GM18951 (cell line): ENCODE measurements around the gene ZNF407.
"Not testable (repeated sequence)": the region's sequence is repeated elsewhere in the genome, so short reads cannot be mapped to it uniquely, and the experiment has no call there.

Source experiments
- POLR2A ChIP-seq: IDR thresholded peaks from 4 replicates; pipeline ENCODE4 v1.6.1; 2011; ENCODE audit warnings: mild to moderate bottlenecking; ENCODE audit not compliant: insufficient read length, insufficient read depth; ENCODE audit errors: extremely low read depth
- in situ Hi-C: fragments of 300-500 bp; cut with MboI; formaldehyde crosslinking; loops from one replicate; pipeline ENCODE4 v1.12.0; 2022; ENCODE audit warnings: low sequenced_read_pairs, mixed read lengths, inconsistent platforms; ENCODE audit not compliant: unreplicated experiment

The ZNF407 gene

DNA sequence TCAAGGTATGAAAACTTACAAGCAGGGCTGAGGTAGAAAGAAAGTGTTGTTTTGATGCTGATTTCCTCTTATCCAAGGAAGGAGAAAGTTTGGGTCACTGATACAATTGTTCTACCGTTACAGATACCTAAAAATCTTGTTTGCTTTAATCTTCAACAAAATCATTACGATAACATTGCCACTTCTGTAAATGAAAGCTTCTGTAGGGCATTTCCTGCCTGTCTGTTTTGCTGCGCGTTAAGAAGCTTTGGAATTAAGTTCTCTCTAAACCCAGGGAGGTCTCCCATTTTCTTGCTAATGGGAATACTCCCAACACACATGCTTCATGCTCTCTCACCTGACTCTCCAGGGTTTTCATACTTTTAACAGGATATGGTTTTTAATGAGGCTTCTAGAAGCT is 352.8 kb downstream of the ZNF407 start:
- in situ Hi-C loops, result no loop called here
- TF ChIP-seq POLR2A, result no peak

DNA sequence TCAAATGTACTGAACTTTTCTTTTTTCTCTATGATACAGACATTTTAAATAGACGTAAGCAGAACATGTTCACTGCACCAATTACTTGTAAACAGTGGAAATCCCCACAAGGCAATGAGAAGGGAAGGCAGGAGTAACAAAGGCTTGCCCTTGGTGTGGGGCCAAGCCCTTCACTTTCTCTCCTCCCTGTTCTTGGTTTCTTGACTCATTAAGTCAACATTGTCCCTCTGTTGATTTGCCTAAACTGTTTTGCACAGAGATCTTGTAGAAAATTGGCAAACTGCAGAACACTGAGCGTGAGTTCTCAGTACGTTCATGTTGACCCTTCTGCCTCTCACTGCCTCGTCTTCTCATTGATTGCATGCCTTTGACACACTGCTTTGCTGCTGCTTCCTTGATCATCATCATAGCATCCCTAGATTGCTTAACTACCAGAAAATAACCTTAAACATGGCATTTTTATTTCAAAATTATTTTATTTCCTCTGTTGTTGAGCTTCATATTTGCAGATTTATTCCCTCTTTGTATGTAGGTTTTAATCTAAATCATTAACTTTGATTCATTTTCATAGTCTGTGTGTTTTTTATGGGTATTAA is 353.6 kb downstream of the ZNF407 start:
- in situ Hi-C loops, result no loop called here
- no peak for TF ChIP-seq POLR2A

DNA sequence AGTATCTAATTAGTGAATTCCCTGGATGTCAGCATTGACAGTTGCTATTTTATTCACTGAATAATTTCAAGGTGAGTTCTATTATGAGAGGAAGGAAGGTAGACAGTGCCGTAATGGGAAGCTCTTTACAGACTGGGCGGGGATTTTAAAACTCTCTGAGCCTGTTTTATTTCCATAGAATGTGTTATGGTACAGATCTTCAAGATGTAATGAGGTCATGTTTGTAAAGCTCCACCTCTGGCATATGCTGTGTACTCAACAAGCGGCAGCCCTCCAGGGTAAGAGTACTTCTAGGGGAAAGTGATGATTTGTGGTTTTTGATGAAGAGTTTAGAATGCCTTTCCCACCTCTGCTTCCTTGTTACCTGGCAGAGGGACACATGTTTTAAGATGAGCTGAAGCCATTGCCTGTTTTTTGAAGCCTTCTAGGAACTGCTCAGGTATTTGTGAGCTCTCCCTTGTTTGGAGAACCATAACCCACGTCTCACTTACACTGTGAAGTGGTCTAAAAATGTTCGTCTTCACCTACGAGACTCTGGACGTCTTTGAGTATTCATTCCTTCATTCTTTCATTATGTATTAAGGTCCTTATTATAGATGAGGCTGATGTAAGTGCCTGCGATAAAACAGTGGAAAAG is 360.0 kb downstream of the ZNF407 start:
- no peak for TF ChIP-seq POLR2A
- in situ Hi-C loops, result no loop called here

DNA sequence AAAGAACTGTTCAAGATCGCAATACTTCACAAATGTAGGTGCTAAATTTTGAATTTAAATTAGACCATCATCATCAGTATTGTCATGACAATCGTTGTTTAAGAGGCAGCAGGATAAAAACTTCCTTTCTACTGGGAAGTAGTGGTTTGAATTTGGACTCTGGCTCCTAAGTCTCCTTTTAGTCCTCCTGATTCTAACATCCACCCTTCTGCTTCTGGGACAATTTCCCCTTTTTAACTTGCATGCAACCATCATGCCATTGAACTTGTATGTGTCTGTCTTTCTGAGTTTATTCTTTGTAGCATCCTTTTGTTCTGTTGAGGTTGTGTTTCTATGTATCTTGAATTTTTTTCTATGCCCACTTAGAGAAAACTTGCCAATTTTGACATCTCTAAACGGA is 361.5 kb downstream of the ZNF407 start:
- in situ Hi-C loops, result no loop called here
- TF ChIP-seq POLR2A, result no peak

DNA sequence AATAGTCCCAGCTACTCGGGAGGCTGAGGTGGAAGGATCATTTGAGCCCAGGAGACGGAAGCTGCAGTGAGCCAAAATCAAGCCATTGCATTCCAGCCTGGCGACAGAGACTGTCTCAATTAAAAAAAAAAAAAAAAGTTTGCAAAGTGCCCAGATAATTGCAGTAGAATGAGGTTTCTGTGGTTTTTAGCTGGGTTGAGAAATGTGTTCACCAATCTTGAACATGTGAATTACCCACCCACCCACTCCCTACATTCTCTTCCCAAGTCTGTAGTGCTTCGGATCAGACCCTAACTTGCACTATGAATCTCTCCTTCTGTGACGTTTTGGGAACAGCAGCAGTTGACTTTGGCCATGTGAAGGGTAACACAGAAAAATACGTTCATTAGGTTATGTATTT is 363.9 kb downstream of the ZNF407 start:
- no peak for TF ChIP-seq POLR2A
- in situ Hi-C loops, result no loop called here

DNA sequence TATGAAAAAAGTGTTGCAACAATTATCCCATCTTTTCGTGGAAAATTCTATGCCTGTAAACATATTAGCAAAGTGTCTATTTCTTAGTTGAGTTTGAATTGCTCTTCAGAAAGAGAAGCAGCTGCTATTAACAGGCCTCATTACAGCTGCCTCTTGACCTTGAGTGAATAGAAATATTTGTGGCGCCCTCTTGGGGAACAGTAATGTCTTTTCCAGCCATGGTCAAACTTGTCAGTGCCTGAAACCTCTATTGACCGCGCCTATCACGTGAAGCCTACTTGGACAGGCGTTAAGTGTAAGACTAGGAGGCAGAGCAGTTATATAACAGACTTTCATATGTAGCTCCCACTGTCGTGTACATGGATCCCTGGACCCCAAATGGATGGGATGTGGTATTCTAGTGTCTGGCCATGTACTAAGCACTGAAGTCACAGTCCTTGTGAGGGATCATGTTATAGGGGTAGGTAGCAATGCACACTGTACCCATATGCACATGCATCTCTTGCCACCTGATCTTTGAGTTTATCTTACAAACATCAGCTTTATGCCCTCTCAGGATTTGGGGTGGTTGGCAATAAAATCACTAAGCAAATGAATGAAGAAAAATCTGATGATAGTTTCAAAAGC is 366.3 kb downstream of the ZNF407 start:
- in situ Hi-C loops, result no loop called here
- TF ChIP-seq POLR2A, result no peak

DNA sequence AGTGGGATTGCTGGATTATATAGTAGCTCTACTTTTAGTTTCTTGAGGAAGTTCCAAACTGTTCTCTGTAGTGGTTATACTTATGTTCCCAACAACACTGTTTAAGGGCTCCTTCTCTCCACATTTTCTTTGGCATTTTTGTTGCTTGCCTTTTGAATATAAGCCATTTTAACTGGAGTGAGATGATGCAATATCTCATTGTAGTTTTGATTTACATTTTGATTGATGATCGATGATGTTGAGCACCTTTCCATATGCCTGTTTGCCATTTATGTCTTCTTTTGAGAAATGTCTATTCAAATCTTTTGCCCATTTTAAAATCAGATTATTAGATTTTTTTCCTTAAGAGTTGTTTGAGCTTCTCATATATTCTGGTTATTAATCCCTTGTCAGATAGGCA is 368.0 kb downstream of the ZNF407 start:
- TF ChIP-seq POLR2A, result no peak
- in situ Hi-C loops, result no loop called here

GRCh38 chr18:74967438-74967837 is 369.8 kb downstream of the ZNF407 start:
- in situ Hi-C loops, result no loop called here
- no peak for TF ChIP-seq POLR2A

- no peak for TF ChIP-seq POLR2A
- in situ Hi-C loops, result no loop called here
These were observed 370.3 kb downstream of the ZNF407 start for GRCh38 chr18:74967979-74968378.

GRCh38 chr18:74971358-74971757 is 373.7 kb downstream of the ZNF407 start:
- in situ Hi-C loops, result not testable (repeated sequence)

GRCh38 chr18:74971776-74972175 is 374.1 kb downstream of the ZNF407 start:
- in situ Hi-C loops, result not testable (repeated sequence)

DNA sequence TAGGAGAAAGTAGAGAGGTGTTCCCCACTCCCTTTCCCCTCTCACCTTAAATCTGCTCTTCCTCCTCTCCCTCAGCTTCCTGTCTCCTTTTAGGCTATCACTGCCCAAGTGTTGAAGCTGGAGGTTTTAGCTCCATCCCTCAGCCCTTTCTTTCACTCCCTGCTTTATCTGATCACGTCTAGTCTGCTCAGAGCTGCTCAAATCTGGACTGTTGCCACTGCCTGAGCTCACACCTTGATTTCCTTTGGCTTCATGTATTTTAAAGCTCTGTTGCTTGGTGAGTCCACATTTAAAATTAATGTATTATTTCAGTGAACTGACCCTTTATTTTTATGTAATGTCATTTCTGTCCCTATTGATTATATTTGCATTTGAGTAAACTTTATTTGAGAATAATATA is 374.7 kb downstream of the ZNF407 start:
- in situ Hi-C loops, result no loop called here
- TF ChIP-seq POLR2A, result no peak

- in situ Hi-C loops, result no loop called here
These were observed 377.3 kb downstream of the ZNF407 start for GRCh38 chr18:74975001-74975400.

DNA sequence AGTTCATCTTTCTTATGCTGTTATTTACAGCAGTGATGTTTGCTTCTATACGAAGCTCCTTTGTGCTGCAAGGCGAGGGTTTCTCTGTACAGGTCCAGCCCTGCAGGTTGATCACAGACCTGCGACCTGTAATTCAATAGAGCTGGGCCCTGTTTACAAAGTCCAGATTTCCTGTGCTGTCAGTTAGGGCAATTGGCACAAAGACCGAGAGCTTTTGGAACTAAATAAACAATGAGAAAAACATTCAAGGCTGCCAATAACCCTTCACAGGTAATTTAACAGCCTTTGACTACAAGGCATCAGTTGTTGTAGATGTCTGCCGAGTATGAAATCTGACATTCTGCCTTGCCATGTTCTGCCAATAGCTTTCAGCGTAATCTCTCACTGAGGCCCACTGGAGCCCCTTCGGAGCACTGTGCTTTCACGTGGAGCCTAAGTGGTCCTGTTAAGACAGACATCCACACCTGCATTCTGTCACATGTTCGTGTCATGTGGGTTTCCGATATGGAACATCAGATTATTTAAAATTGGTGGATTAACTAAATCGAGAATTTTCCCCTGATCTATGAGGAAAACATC is 378.8 kb downstream of the ZNF407 start:
- in situ Hi-C loops, result no loop called here
- TF ChIP-seq POLR2A, result no peak

More at GRCh38 chr18:74975001-74975400, 377.3 kb downstream of the ZNF407 start:
- TF ChIP-seq POLR2A, result no peak

GRCh38 chr18:74977041-74977440 is 379.4 kb downstream of the ZNF407 start:
- in situ Hi-C loops, result no loop called here
- no peak for TF ChIP-seq POLR2A
